ENCODE measurements around the gene SNTG2.

The SNTG2 gene

DNA sequence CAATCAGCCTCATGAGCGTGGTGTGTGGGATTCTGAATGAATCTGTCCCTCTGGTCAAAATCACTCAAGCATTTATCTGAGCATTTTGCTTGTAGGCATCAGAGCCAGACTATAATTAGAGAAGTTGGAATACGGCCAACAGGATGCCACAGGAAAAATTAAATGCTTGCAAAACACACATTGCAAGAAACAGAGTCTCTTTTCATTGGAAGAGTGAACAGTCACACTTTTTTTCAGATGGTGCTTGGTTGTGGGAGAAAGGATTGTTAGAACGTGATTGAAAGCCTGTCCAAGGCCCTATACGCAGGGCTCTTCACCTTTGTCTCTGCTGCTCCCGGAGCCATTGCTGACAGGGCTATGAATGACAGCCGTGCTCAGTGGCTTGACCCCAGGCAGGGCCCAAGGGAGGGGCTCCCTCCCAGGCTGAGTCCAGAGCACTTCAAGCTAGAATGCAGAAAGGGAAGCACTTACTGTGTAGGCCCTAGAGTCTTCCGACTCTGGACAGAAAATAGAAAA is 59.8 kb downstream of the SNTG2 start:
- peak; percentile 58 for DNase-seq

DNA sequence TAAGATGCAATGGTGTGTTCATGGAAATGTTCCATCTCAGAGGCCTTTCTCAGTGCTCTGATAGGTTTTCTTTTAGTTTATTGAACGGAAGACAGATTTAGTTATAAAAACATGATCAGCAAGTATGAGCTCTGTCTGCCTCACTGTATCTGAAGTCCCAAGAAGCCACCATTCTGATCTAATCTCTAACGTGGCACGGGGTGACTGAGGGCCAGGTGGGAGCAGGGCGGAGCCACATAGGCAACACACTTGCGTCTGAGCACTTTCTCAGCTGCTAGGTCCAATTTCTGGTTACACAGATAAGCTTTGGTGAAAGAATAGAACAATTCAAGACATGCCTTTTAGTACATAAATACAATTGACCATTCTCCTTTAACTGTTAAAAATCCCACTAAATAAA is 60.4 kb downstream of the SNTG2 start:
- DNase-seq, result no peak

GRCh38 chr2:1011985-1012384 is 61.3 kb downstream of the SNTG2 start:
- no peak for DNase-seq

GRCh38 chr2:1014802-1015201 is 64.2 kb downstream of the SNTG2 start:
- no peak for DNase-seq

- DNase-seq, result no peak
Observed at GRCh38 chr2:1016500-1016899, 65.9 kb downstream of the SNTG2 start.

DNA sequence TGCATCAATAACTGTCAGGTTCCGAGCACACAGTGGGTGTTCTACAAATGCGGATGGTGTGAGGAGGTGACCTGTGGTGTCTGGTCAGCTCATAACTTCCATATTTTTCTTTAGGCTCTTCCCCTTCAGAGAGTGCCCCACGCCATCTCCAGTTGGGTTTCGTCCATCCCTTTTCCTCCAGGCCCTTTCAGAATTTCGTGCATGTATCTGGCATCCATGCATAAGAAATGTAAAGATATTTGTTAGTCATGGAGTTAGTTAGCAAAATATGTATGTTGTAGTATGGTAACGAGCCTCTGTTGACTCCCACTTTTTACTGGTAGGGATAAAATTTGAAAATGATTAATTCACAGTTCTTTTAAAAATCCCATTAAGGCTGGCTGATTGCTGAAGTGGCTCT is 67.2 kb downstream of the SNTG2 start:
- no peak for DNase-seq

DNA sequence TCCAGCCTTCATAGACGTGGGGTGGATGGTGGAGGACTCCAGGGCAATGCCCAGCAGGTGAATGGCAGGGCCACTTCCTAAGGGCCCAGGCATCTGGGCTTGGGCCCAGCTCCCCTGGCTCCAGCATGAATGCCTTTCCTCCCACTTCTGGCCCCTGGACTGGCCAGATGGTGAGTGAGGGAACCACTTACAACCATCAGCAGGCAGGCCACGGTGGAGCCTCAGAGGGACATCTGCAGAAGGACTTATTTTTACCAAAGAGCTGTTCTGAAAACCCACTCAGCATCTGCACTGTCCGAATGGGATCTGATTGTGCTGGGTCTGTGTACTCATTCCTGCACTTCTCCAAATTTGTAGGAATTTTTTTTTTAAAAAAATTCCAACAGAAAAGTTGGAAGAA is 69.6 kb downstream of the SNTG2 start:
- no peak for DNase-seq

DNA sequence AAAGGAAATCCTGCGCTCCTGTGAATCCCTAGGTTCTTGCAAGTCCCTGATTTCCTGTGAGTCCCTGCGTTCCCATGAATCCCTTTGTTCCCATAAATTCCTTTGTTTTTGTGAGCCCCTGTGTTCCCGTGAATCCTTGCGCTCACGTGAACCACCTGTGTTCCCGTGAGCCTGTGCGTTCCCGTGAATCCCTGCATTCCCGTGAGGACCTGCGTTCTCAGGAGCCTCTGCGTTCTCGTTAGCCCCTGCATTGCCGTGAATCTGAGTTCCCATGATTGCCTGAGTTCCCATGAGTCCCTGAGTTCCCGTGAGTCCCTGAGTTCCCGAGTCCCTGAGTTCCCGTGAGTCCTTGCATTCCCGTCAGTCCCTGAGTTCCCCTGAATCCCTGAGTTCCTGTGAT is 71.5 kb downstream of the SNTG2 start:
- DNase-seq, result no peak

GRCh38 chr2:1024981-1025380 is 74.3 kb downstream of the SNTG2 start:
- DNase-seq, result no peak

GRCh38 chr2:1026141-1026540 is 75.5 kb downstream of the SNTG2 start:
- no peak for DNase-seq

- no peak for DNase-seq
Observed at GRCh38 chr2:1028831-1029230, 78.2 kb downstream of the SNTG2 start.

DNA sequence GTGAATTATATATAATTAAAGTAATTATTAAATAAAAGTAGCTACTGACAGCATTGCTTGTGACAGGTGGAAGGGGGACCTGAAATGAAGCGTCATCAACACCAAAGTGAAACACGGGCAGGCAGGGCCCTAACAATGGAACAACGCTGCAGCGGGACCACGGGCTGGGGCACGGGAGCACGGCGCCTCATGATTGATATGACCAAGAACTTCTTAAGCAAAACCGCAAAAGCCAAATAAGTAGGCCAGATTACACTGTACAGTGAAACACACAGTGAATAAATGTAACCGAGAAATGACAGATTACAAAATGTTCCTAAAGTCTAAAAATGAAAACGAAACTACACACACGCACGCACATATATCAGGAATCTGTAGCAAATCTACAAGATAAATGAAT is 81.4 kb downstream of the SNTG2 start:
- DNase-seq, result no peak

- no peak for DNase-seq
Observed at GRCh38 chr2:1033069-1033468, 82.4 kb downstream of the SNTG2 start.

- DNase-seq, result no peak
Observed at GRCh38 chr2:1037066-1037465, 86.4 kb downstream of the SNTG2 start.

GRCh38 chr2:1039549-1039948 is 88.9 kb downstream of the SNTG2 start:
- DNase-seq, result no peak

DNA sequence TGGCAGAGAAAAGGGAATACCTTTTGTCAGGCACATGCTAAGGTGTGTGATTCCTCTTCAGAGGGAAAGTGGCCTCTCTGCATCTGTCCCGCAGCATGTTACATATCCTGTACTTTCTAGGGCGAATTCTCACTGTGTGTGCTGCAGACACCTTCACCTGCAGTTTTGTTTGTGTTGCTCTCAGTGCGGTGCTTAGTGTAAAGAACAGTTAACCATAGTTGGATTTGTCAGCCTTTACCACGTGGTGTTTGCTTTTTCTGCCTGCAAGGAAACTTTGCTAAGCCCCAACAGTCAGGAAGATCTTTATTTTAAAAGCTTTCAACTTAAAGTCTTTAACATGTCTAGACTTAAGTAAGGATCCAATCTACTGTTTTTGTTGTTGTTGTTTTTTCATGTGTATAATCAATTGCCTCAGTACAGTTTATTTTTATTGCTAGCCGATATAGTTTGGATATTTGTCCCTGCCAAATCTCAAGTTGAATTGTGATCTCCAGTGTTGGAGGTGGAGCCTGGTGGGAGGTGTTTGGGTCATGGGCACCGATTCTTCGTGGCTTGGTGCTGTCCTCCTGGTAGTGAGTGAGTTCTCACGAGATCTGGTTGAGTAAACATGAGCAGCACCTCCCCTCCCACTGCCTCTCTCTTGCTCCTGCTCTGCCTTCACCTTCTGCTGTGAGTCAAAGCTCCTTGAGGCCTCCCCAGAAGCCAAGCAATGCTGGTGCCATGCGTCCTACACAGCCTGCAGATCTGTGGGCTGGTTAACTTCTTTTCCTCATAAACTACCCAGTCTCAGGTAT is 90.6 kb downstream of the SNTG2 start:
- DNase-seq, result peak; percentile 34

GRCh38 chr2:1045109-1045508 is 94.5 kb downstream of the SNTG2 start:
- DNase-seq, result no peak

- no peak for DNase-seq
Observed at GRCh38 chr2:1046067-1046466, 95.4 kb downstream of the SNTG2 start.

DNA sequence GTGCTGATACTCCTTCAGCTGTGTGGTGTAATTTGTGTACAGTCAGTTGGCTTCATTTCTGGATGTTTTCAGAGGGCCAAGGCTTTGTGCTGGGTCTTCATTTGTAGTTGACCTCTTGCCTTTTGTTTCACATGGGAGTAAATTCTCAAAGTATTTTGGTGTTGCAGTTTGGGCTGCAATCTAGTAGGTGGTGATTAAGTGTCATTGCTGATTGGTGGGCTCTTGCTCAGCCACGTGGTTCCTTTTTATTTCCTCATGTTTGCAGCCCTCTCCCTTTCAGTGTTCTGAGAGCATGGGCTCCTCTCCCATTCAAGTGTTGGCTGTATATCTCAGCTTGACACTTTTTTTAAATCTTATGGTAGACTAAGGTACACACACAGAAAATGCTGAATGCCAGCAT is 96.8 kb downstream of the SNTG2 start:
- DNase-seq, result no peak

GRCh38 chr2:1049691-1050090 is 99.0 kb downstream of the SNTG2 start:
- DNase-seq, result no peak

DNA sequence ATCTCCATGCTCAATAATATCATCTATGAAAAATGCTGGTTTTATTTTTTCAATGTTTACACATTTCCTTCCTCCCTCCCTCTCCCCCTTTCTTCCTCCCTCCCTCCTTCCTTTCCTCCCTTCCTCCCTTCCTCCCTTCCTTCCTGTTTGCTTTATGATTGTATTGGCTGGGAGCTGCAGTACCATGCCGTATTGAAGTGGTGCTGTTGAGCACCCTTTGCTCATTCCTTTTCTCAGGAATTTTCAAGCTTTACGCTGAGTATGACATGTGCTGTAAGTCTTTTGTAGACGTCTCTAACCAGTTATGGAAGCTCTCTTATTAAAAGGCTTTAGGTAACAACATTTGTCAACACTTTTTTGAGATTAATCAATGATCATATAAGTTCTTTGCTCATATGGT is 100.4 kb downstream of the SNTG2 start:
- no peak for DNase-seq

DNA sequence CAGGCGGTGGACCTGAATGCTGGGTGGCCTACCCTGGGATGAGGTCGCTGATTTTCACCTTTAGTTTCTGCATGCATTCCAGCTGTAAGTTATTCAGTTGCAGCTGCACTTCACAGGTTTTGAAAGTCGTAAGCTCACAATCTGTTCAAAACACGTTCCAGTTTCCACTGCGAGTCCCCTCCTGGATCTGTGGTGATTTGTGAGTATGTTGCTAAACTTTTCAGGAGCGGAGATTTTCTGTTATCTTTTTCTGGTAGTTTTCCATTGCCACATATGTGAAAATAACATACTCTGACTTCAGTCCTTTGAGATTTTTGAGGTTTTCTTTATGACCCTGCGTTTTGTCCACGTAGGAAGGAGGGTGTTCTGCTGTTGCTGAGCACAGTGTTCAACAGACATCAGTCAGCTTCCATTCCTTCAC is 102.1 kb downstream of the SNTG2 start:
- DNase-seq, result no peak

- DNase-seq, result no peak
Observed at GRCh38 chr2:1053786-1054185, 103.1 kb downstream of the SNTG2 start.

- DNase-seq, result no peak
Observed at GRCh38 chr2:1054399-1054798, 103.8 kb downstream of the SNTG2 start.

DNA sequence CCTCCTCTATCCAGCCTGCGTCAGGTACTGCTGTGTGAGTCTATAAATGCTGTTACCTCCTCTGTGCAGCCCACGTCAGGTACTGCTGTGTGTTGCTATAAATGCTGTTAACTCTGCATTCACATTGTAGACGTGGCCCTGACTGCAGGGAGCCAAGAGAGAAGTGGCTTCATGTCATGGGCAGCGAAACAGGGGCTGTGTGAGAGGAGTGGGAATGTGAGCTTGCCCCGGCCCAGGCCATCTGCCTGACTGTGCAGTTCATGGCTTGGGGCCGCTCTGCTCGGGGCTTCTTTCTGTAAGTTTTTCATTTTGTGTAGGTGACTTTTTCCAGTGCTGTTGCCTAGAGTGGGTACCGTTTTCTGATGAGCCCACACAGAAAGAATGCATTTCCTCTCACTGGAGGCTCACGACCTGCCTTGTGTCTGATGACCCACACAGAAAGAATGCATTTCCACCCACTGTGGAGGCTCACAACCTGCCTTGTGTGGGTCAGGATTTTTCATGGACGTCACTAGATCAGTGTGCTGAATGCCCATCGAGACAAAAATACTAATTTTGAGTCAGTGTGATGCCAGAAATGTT is 104.5 kb downstream of the SNTG2 start:
- no peak for DNase-seq
